Heart right ventricle (tissue), 16 donors: Measurements from ENCODE around the gene GAMT. TPM values are rescaled to one million over a fixed set of nuclear protein-coding genes. Genes with fewer than 3 reads are reported as not detected.
"Not testable (repeated sequence)": the region's sequence is repeated elsewhere in the genome, so short reads cannot be mapped to it uniquely, and the experiment has no call there.

ENCODE experiments used
- ATAC-seq, 8 donors: fragments of 200-7000 bp; cut with Tn5 transposase; one replicate each; pipeline ENCODE4 v1.9.1; 2020; ENCODE audit warnings: mild to moderate bottlenecking in 8 of 8, moderate library complexity in 8 of 8, moderate number of reproducible peaks in 1 of 8
- DNase-seq, 2 donors: peaks; one replicate each; pipeline ENCODE4 v3.0.0-alpha.2; 2020
- H3K27ac ChIP-seq, 10 donors: fragments of 200-600 bp; sonication (generic) in 2 of 10; one replicate each; pipeline versions ENCODE4 v1.5.0 to v1.8.0; 2020 to 2022; ENCODE audit warnings: mild to moderate bottlenecking in 3 of 10
- H3K27me3 ChIP-seq, 7 donors: fragments of 200-600 bp; one replicate each; pipeline ENCODE4 v1.8.0; 2021 to 2022; ENCODE audit warnings: mild to moderate bottlenecking in 2 of 7
- H3K36me3 ChIP-seq, 9 donors: fragments of 200-600 bp; sonication (generic) in 1 of 9; one replicate each; pipeline versions ENCODE4 v1.5.0 to v1.8.0; 2020 to 2022; ENCODE audit warnings: mild to moderate bottlenecking in 2 of 9
- H3K4me1 ChIP-seq, 9 donors: fragments of 200-600 bp; sonication (generic) in 1 of 9; one replicate each; pipeline versions ENCODE4 v1.5.0 to v1.8.0; 2020 to 2022; ENCODE audit warnings: mild to moderate bottlenecking in 4 of 9
- H3K4me3 ChIP-seq, 10 donors: fragments of 200-600 bp; sonication (generic) in 2 of 10; one replicate each; pipeline versions ENCODE4 v1.5.0 to v1.8.0; 2020 to 2022; ENCODE audit warnings: mild to moderate bottlenecking in 7 of 10, moderate library complexity in 2 of 10
- H3K9me3 ChIP-seq, 11 donors: fragments of 200-600 bp in 10 of 11; sonication (generic) in 2 of 11; one replicate each; pipeline versions ENCODE4 v1.5.0 to v1.8.0; 2013 to 2022; ENCODE audit warnings: mild to moderate bottlenecking in 2 of 11, control low read depth in 1 of 11, moderate library complexity in 1 of 11
- CTCF ChIP-seq, 9 donors: fragments of 200-600 bp; sonication (generic) in 2 of 9; IDR thresholded peaks; one replicate each; pipeline versions ENCODE4 v1.5.0 to v1.8.0; 2021 to 2022; ENCODE audit warnings: antibody characterized with exemption in 9 of 9, mild to moderate bottlenecking in 5 of 9, moderate library complexity in 1 of 9
- WGBS, 2 donors: extraction: QIAGEN DNeasy Blood & Tissue Kit; methylation state at CpG; one replicate each; pipeline ENCODE4 v1.1.7; 2013; ENCODE audit warnings: inconsistent platforms in 1 of 2; 5-methylcytosine and 5-hydroxymethylcytosine counted together
- intact Hi-C, 10 donors: fragments of 100-400 bp; cut with DNase I; formaldehyde crosslinking; loops; one replicate each; pipeline versions ENCODE4 v1.11.1 to v1.14.2; 2022
- polyA plus RNA-seq, 2 donors: library from polyadenylated mRNA; stranded (reverse); fragments of 200-250 nt; gene quantifications; one replicate each; pipeline ENCODE4 v1.2.3, GENCODE V29; 2013
- total RNA-seq, 10 donors: library from RNA; stranded (reverse); fragmentation: NEBNext Ultra II Directional in 3 of 10; extraction: Animal tissue kit (Norgen Biotek cat#: 25700) in 3 of 10; gene quantifications; one replicate each; pipeline versions ENCODE4 v1.2.1 to v1.2.4, GENCODE V29; 2021 to 2023
- donor health status: Arrhythmogenic right ventricular cardiomyopathy.
- donor health status: ischemic (EF 13 %, LVEDD 7.1; RV severe dilation, severe dysfunction).
- donor health status: healthy with polysubstance abuse.
- donor health status: DM: no; HTN: yes; CAD: no.
- donor health status: DM: no; HTN: no; CAD: no.
- donor health status: ischemic (EF 25% LVEDD 6.9; RV normal size, moderate dysfunction).
- donor health status: ischemic (EF 25% LVEDD 5.7; RV mildly dilated, moderate dysfunction).
- donor health status: healthy.
- donor health status: DM: yes; HTN: yes; CAD: no.
- donor health status: Ischemic cardiomyopathy.
- donor health status: ischemic (EF 35%, LVEDD 5.7; RV mildly dilated, moderate dysfunction).
- donor health status: nonischemic (EF 11% LVEDD 7.7; RV severe dilation, severe dysfunction).
- donor health status: DM: yes; HTN: yes; CAD: no.
- donor health status: PGD.
- donor health status: ischemic (EF 29% LVEDD 5.4; RV normal size, mild dysfunction).
- donor health status: nonischemic (EF 23%, LVEDD 6.1; RV moderate dilation, normal function).

GAMT gene
- total and polyA plus RNA-seq, 12 donors: 30.8 to 260 (median 72.1) TPM

- Histone ChIP-seq H3K9me3 (no peaks in the 10 kb centered on the region), H3K4me1 (peaks cover 11 to 34% (median 29%) of the 10 kb centered on the region in 9 donors), H3K36me3 (peaks cover 0 to 32% (median 19%) of the 10 kb centered on the region in 9 donors), H3K4me3 (peak overlapping the region in 9 of 10 donors; percentile 18 to 57 (median 47)), H3K27me3 (peaks cover 28 to 56% (median 50%) of the 10 kb centered on the region in 7 donors), H3K27ac (peak overlapping the region in 1 of 10 donors; percentile 54)
- TF ChIP-seq CTCF (IDR thresholded peaks at IDR 0.05): peak; percentile 86 to 98 (median 93)
- ATAC-seq: peak; percentile 87 to 92 (median 88)
- intact Hi-C loops: loop anchor here in 2 of 10 donors (10.0 kb wide), 1 partner anchor 69 kb away; the partner anchor contains the start of gene ADAMTSL5 (in 2 of the 2)
- DNase-seq: peak; percentile 46 to 75
- 3 to 4% methylated on average over 65 to 70 of the region's 70 CpGs for WGBS, 2 donors
These were observed 44.0 kb upstream of the GAMT start for GRCh38 chr19:1445185-1445931.

- H3K4me3 ChIP-seq: no peak overlapping the region
- H3K36me3 ChIP-seq: peaks cover 0 to 43% (median 27%) of the 10 kb centered on the region in 9 donors
- intact Hi-C loops: loop anchor here in 2 of 10 donors (10.0 kb wide), 1 partner anchor 73 kb away; the partner anchor contains the start of gene ADAMTSL5 (in 2 of the 2)
- TF ChIP-seq CTCF (IDR thresholded peaks at IDR 0.05): no peak
- ATAC-seq (no peak), DNase-seq (no peak)
- H3K9me3 ChIP-seq: no peaks in the 10 kb centered on the region
- H3K27me3 ChIP-seq: peaks cover 15 to 21% (median 17%) of the 10 kb centered on the region in 7 donors
- 87 to 89% methylated on average over 25 of the region's 25 CpGs for WGBS, 2 donors
- H3K4me1 ChIP-seq: peaks cover 22 to 52% (median 45%) of the 10 kb centered on the region in 9 donors
- no peak overlapping the region for H3K27ac ChIP-seq
These were observed 40.5 kb upstream of the GAMT start for GRCh38 chr19:1441677-1442438.

GRCh38 chr19:1441022-1441426 lies 39.7 kb upstream of the GAMT start:
- peaks cover 0 to 43% (median 27%) of the 10 kb centered on the region in 9 donors for H3K36me3 ChIP-seq
- no peak for ATAC-seq
- H3K4me1 ChIP-seq: peaks cover 15 to 45% (median 38%) of the 10 kb centered on the region in 9 donors
- no peak for TF ChIP-seq CTCF (IDR thresholded peaks at IDR 0.05)
- H3K9me3 ChIP-seq: no peaks in the 10 kb centered on the region
- DNase-seq: no peak
- intact Hi-C loops: loop anchor here in 2 of 10 donors (10.0 kb wide), 1 partner anchor 74 kb away; the partner anchor contains the start of gene ADAMTSL5 (in 2 of the 2)
- H3K27me3 ChIP-seq: peaks cover 7 to 12% (median 8%) of the 10 kb centered on the region in 7 donors
- 93 to 94% methylated on average over 9 of the region's 9 CpGs for WGBS, 2 donors
- no peak overlapping the region for H3K4me3 ChIP-seq
- no peak overlapping the region for H3K27ac ChIP-seq

GRCh38 chr19:1440418-1440801 lies 39.1 kb upstream of the GAMT start:
- WGBS, 2 donors: 88 to 90% methylated on average over 15 of the region's 15 CpGs
- Histone ChIP-seq H3K27me3 (peaks cover 2 to 6% (median 3%) of the 10 kb centered on the region in 7 donors), H3K4me3 (no peak overlapping the region), H3K27ac (no peak overlapping the region), H3K9me3 (no peaks in the 10 kb centered on the region), H3K4me1 (peaks cover 11 to 39% (median 34%) of the 10 kb centered on the region in 9 donors), H3K36me3 (peaks cover 0 to 48% (median 27%) of the 10 kb centered on the region in 9 donors)
- ATAC-seq (no peak), DNase-seq (no peak)
- intact Hi-C loops: loop anchor here in 2 of 10 donors (10.0 kb wide), 1 partner anchor 74 kb away; the partner anchor contains the start of gene ADAMTSL5 (in 2 of the 2)
- TF ChIP-seq CTCF (IDR thresholded peaks at IDR 0.05): no peak

GRCh38 chr19:1439525-1440417 lies 38.4 kb upstream of the GAMT start:
- Histone ChIP-seq H3K4me1 (peaks cover 6 to 34% (median 27%) of the 10 kb centered on the region in 9 donors), H3K4me3 (peak overlapping the region in 9 of 10 donors; percentile 63 to 99 (median 88)), H3K36me3 (peaks cover 0 to 54% (median 28%) of the 10 kb centered on the region in 9 donors), H3K27ac (peak overlapping the region in 3 of 10 donors; percentile 89 to 94 (median 91))
- ATAC-seq, H3K9me3 ChIP-seq, DNase-seq, H3K27me3 ChIP-seq: not testable (repeated sequence)
- 82 to 85% methylated on average over 56 to 57 of the region's 57 CpGs for WGBS, 2 donors
- intact Hi-C loops: loop anchor here in 3 of 10 donors (5.0 to 10.0 kb wide), 2 partner anchors 75 to 162 kb away; partner anchors contain the start of genes ADAMTSL5 (in 2 of the 3) and FAM174C (in 1 of the 3)
